Thymus (tissue), 11 donors: Measurements from ENCODE around the gene TBC1D16. TPM values are rescaled to one million over a fixed set of nuclear protein-coding genes. Genes with fewer than 3 reads are reported as not detected.
A peak's percentile ranks its signal among the peaks of the same experiment; 100 is the strongest.

Experiments
- DNase-seq, 9 donors: peaks; one replicate each; pipeline ENCODE4 v3.0.0-alpha.2; 2013; ENCODE audit warnings: low spot score in 9 of 9, low read depth in 6 of 9, missing footprints in 1 of 9
- H3K27ac ChIP-seq, 2 donors: one replicate each; pipeline ENCODE4 v1.5.1; 2013; ENCODE audit warnings: control low read depth in 1 of 2, low read depth in 1 of 2, low read length in 1 of 2, mild to moderate bottlenecking in 1 of 2, moderate library complexity in 1 of 2
- H3K27me3 ChIP-seq, 2 donors: one replicate each; pipeline ENCODE4 v1.5.1; 2013; ENCODE audit warnings: low read length in 1 of 2; ENCODE audit not compliant: control insufficient read depth in 2 of 2, insufficient read depth in 1 of 2
- H3K36me3 ChIP-seq, 2 donors: one replicate each; pipeline ENCODE4 v1.5.1; 2013; ENCODE audit warnings: low read length in 1 of 2, mild to moderate bottlenecking in 1 of 2, moderate library complexity in 1 of 2; ENCODE audit not compliant: control insufficient read depth in 2 of 2, insufficient read depth in 2 of 2
- H3K4me1 ChIP-seq, 2 donors: one replicate each; pipeline ENCODE4 v1.5.1; 2013; ENCODE audit warnings: low read length in 2 of 2; ENCODE audit not compliant: control insufficient read depth in 2 of 2, insufficient read depth in 2 of 2
- H3K4me3 ChIP-seq, 2 donors: one replicate each; pipeline ENCODE4 v1.5.1; 2013; ENCODE audit warnings: low read length in 2 of 2, control low read depth in 1 of 2, mild to moderate bottlenecking in 1 of 2
- H3K9me3 ChIP-seq, 2 donors: one replicate each; pipeline ENCODE4 v1.5.1; 2013; ENCODE audit warnings: low read length in 1 of 2, mild to moderate bottlenecking in 1 of 2; ENCODE audit not compliant: control insufficient read depth in 2 of 2, insufficient read depth in 1 of 2
- WGBS: extraction: QIAGEN DNeasy Blood & Tissue Kit; methylation state at CpG from one replicate; pipeline ENCODE4 v1.1.7; 2013; 5-methylcytosine and 5-hydroxymethylcytosine counted together
- polyA plus RNA-seq: library from polyadenylated mRNA; stranded (reverse); fragments of 200-250 nt; gene quantifications from one replicate; pipeline ENCODE4 v1.2.3, GENCODE V29; 2013
- total RNA-seq: library from RNA; stranded (reverse); fragments of 120-200 nt; gene quantifications from one replicate; pipeline ENCODE4 v1.2.4, GENCODE V29; 2013
- donor health status: healthy.

The TBC1D16 gene
- total and polyA plus RNA-seq, 2 donors, result 3.7 to 4.2 TPM

- 70% methylated on average over 9 of the region's 9 CpGs for WGBS
- peaks cover 0 to 14% of the 10 kb centered on the region in 2 donors for H3K4me1 ChIP-seq
- H3K36me3 ChIP-seq, result no peaks in the 10 kb centered on the region
- peaks cover 4 to 13% of the 10 kb centered on the region in 2 donors for H3K27me3 ChIP-seq
- no peak for DNase-seq
- no peaks in the 10 kb centered on the region for H3K9me3 ChIP-seq
- no peak overlapping the region for H3K27ac ChIP-seq
- H3K4me3 ChIP-seq, result no peak overlapping the region
Measured at GRCh38 chr17:80029258-80029974, 6.3 kb downstream of the TBC1D16 start.

GRCh38 chr17:80028030-80028429 lies 7.6 kb downstream of the TBC1D16 start:
- H3K4me1 ChIP-seq, result peaks cover 0 to 14% of the 10 kb centered on the region in 2 donors

GRCh38 chr17:80027043-80027435 lies 8.6 kb downstream of the TBC1D16 start:
- no peak for DNase-seq
- WGBS, result 99% methylated on average over 8 of the region's 8 CpGs
- Histone ChIP-seq H3K27me3 (no peaks in the 10 kb centered on the region), H3K9me3 (no peaks in the 10 kb centered on the region), H3K4me3 (no peak overlapping the region), H3K4me1 (peaks cover 0 to 14% of the 10 kb centered on the region in 2 donors), H3K27ac (no peak overlapping the region), H3K36me3 (no peaks in the 10 kb centered on the region)

More at GRCh38 chr17:80028030-80028429, 7.6 kb downstream of the TBC1D16 start:
- Histone ChIP-seq H3K36me3 (no peaks in the 10 kb centered on the region), H3K4me3 (no peak overlapping the region), H3K27ac (no peak overlapping the region), H3K27me3 (no peaks in the 10 kb centered on the region), H3K9me3 (no peaks in the 10 kb centered on the region)
- 99% methylated on average over 10 of the region's 10 CpGs for WGBS
- no peak for DNase-seq

GRCh38 chr17:80026359-80027042 lies 9.2 kb downstream of the TBC1D16 start:
- no peak for DNase-seq
- no peaks in the 10 kb centered on the region for H3K27me3 ChIP-seq
- H3K4me1 ChIP-seq, result peaks cover 0 to 14% of the 10 kb centered on the region in 2 donors
- no peaks in the 10 kb centered on the region for H3K36me3 ChIP-seq
- WGBS, result 86% methylated on average over 10 of the region's 10 CpGs
- H3K9me3 ChIP-seq, result no peaks in the 10 kb centered on the region
- H3K4me3 ChIP-seq, result no peak overlapping the region
- no peak overlapping the region for H3K27ac ChIP-seq

- Histone ChIP-seq H3K9me3 (no peaks in the 10 kb centered on the region), H3K4me1 (peaks cover 0 to 11% of the 10 kb centered on the region in 2 donors), H3K27ac (no peak overlapping the region), H3K36me3 (no peaks in the 10 kb centered on the region), H3K4me3 (no peak overlapping the region), H3K27me3 (no peaks in the 10 kb centered on the region)
- WGBS, result 96% methylated on average over 10 of the region's 10 CpGs
- no peak for DNase-seq
Measured at GRCh38 chr17:80025796-80026195, 9.9 kb downstream of the TBC1D16 start.

GRCh38 chr17:80025140-80025539 lies 10.5 kb downstream of the TBC1D16 start:
- Histone ChIP-seq H3K27ac (peak overlapping the region in 1 of 2 donors; percentile 5), H3K36me3 (no peaks in the 10 kb centered on the region), H3K4me1 (peaks cover 0 to 11% of the 10 kb centered on the region in 2 donors), H3K9me3 (no peaks in the 10 kb centered on the region), H3K4me3 (no peak overlapping the region), H3K27me3 (no peaks in the 10 kb centered on the region)
- WGBS, result 49% methylated on average over 11 of the region's 11 CpGs
- peak in 3 of 9 donors; percentile 49 to 78 (median 67) for DNase-seq

GRCh38 chr17:80024206-80024972 lies 11.3 kb downstream of the TBC1D16 start:
- Histone ChIP-seq H3K4me3 (no peak overlapping the region), H3K36me3 (no peaks in the 10 kb centered on the region), H3K9me3 (no peaks in the 10 kb centered on the region), H3K27me3 (no peaks in the 10 kb centered on the region), H3K4me1 (peaks cover 0 to 9% of the 10 kb centered on the region in 2 donors), H3K27ac (no peak overlapping the region)
- DNase-seq, result no peak
- WGBS, result 67% methylated on average over 10 of the region's 10 CpGs

GRCh38 chr17:80023481-80024205 lies 12.0 kb downstream of the TBC1D16 start:
- WGBS, result 94% methylated on average over 43 of the region's 43 CpGs
- H3K4me3 ChIP-seq, result no peak overlapping the region
- DNase-seq, result no peak

More at GRCh38 chr17:80023481-80024205, 12.0 kb downstream of the TBC1D16 start:
- H3K27ac ChIP-seq, result no peak overlapping the region
- H3K9me3 ChIP-seq, result no peaks in the 10 kb centered on the region
- no peaks in the 10 kb centered on the region for H3K27me3 ChIP-seq
- H3K4me1 ChIP-seq, result peaks cover 0 to 9% of the 10 kb centered on the region in 2 donors
- no peaks in the 10 kb centered on the region for H3K36me3 ChIP-seq
